GM21717 (cell line): ENCODE results near the gene PTPN6.
"Not testable (repeated sequence)": the region's sequence is repeated elsewhere in the genome, so short reads cannot be mapped to it uniquely, and the experiment has no call there.

ENCODE experiments used
- ATAC-seq: cut with Tn5 transposase; IDR thresholded peaks from one replicate; pipeline ENCODE4 v1.9.1; 2021; ENCODE audit warnings: mild to moderate bottlenecking, moderate library complexity; ENCODE audit not compliant: unreplicated experiment

PTPN6 gene

DNA sequence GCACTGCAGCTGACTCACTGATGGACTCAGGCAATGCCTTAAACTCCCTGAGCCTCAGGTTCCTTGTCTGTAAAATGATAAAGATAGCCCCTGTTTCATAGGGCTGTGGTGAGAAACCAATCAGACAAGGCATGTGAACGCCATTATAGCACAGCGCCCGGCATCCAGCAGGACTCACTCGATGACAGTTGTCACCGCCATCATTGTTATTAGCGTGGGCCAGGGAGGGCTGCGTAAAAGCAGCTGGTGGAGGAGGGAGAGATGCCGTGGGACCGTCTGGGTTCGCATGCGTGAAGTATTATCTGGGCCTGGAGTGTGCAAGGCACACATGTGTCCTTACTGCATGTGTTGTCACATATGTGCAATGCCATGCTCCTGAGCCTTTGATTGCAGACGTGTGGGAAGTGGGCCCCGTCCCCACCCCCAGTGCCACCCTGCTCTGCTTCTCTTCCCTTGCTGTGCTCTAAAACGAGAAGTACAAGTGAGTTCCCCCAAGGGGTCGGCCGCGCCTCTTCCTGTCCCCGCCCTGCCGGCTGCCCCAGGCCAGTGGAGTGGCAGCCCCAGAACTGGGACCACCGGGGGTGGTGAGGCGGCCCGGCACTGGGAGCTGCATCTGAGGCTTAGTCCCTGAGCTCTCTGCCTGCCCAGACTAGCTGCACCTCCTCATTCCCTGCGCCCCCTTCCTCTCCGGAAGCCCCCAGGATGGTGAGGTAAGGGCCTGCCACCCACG is at the start of gene PTPN6:
TSS of gene PTPN6 (plus strand) at position 546 of the 730 bp plus-strand sequence. CDS start at position 703, 157 bp downstream.
- ATAC-seq, result no peak

DNA sequence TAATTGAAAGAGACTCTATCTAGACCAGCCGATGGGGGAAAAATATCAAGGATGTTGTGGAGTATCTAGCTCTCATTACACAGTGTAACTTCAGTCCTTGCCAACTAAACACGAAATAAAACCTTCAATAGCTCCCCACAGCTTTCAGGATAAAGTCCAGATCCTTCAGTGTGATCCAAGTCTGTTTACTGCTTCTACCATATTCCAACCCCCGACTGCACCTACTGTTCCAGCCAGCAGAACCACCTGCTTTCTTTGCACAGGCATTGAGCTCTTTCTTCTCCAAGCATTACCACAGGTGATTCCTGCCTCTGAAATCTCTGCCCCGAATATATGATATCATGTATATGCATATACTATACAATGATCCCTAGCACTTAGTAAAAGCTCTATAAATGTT is 48.7 kb upstream of the PTPN6 start:
- ATAC-seq, result no peak

DNA sequence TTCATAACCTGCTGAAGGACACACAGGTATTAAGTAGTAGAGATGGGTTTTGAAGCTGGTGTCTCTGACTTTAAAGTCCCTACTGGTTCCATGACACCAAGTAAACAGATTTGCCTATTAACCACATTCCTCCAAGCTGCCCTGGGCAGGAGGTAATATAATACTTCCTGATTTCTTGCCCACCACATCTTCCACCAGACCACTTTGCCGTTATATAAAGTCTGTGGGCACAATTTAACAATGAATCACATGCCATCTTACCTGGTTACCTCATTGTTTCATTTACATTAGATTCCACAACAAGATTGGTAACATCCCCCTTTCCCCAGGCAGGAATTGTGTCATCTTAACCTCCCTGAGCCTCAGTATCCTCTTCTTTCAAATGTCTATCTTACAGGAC is 47.4 kb upstream of the PTPN6 start:
- no peak for ATAC-seq

DNA sequence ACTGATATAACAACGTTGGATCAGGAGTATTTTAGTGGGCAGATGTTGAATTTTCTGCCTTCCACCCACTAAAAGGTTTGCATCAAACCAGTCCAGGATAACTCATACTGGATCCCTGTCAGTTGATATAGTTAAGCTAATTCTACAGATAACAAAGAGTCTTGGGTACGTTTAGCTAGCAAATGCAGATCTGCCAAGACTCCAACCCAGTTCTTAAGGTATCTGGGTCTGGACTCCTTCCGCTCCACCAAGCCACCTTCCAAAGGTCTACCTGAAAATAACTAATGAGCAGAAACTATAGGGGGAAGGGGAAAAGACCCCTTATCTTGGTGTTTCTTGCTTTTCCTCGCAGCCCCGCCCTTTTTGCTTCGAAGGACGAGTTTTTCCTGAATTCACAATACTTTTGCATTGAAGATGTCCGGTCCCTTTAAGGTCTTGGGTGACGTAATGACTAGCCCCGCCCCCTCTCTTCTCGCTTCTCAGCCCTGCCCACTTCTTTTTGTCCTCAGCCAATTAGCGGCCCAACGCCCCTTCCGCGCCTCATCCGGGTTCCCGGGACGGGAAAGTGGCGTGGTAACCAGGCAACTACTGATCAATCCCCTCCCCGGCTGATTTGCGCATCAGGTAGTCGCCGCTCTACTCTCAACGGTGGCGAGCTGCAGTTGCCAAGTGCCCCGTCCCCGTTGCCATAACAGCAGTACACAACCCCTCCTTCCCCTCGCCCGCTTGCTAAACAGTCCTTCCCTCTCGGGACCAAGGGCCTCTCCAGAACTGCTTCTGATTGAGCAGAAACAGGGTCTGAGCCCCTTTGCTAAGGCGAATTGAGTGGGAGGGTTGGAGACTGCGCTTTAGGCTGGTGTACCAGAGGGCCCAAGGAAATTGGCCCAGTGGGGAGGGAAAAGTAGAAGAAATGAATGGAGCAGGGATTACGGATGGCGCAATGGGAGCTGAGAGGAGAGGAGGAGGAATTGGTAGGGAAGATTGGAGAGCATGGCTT is 46.6 kb upstream of the PTPN6 start, which contains the start of gene LRRC23:
TSS of gene LRRC23 (plus strand) at position 543 of the 997 bp plus-strand sequence. CDS start 812 bp downstream, outside the sequence.
- ATAC-seq, result peak; percentile 79

DNA sequence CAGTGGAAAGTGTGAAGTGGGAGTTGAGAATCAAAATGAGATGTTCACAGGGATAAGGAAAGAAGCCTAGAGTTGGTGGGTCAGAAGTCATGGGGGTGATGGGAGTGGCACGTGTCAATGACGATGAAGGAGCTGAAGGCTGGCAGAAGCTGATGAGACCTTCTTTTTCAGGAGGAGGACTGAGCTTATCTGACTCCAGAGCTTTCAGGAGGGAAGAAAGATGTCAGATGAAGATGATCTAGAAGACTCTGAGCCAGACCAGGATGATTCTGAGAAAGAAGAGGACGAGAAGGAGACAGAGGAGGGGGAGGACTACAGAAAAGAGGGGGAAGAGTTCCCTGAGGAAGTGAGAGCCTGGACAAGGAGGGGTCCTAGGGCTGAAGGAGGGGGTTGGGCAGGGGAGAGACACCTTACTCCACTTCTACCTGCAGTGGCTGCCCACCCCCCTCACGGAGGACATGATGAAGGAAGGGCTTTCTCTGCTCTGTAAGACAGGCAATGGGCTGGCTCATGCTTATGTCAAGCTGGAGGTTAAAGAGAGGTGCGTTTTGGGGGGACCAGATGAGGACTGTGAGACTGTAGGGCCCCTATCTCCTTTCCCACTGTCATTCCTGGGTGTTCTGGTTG is 45.6 kb upstream of the PTPN6 start:
- no peak for ATAC-seq

DNA sequence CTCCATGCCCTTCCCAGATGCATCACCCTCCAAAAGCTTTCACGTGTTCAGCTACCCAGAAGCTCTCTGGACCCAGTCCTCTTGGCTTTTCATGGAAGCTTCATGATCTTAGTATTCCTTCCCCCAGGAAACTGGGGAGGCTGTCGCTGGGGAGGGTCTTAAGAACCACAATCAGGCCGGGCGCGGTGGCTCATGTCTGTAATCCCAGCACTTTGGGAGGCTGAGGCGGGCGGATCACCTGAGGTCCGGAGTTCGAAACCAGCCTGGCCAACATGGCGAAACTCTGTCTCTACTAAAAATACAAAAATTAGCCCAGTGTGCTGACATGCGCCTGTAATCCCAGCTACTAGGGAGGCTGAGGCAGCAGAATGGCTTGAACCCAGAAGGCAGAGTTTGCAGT is 43.0 kb upstream of the PTPN6 start:
- not testable (repeated sequence) for ATAC-seq

DNA sequence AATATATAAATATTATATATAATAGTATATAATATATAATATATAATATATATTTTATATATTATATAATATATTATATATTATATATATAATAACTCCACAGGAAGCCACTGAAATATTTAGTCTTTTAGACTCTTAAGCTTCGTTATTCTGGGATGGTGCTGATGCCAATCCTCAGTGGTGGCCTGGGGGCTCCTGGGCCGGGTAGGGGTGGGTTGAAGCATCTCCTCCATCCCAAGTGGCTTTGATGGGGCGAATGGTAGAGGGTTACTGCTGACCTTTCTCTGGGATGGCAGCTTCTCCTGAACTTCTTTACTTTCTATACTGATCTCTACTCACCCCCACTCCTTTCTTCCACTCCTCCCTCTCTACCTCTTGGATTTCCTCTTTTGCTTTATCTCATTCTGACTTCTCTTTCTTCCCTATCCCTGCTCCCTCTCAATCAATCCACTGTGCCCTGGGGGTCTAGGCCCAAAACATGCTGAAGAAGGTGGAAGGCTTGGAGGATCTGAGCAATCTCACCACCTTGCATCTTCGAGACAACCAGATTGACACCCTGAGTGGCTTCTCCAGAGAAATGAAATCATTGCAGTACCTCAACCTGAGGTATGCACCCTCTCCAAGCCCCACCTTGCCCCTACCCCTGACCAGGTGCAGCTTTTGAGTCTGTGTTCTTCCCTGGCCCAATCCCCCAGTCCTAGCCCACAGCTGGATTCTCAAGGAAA is 41.6 kb upstream of the PTPN6 start:
- ATAC-seq, result no peak

DNA sequence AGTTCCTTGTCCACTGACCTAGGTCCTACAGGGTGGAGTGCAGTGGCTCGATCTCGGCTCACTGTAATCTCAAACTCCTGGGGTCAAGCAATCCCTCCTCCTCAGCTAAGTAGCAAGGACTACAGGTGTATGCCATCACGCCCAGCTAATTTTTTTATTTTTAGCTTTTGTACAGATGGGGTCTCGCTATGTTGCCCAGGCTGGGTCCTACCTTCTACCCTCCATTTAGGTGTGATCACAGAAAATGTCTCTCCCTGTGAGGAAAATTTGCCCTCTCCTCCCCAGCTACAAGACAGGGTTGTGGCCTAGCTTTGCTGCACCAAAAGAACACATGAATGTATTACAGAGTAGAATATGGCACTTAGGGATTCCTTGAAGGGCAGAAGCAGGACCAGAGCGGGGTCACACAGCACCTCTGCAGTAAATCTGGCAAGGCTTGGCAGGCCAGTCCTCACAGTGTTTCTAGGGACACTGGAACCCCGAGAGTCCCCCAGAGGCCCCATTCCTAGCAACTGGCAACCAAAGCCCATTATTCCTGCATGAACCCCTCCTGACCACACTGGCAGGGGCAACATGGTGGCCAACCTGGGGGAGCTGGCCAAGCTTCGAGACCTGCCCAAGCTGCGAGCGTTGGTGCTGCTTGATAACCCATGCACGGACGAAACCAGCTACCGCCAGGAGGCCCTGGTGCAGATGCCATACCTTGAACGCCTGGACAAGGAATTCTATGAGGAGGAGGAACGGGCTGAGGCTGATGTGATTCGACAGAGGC is 38.8 kb upstream of the PTPN6 start:
- ATAC-seq, result no peak

DNA sequence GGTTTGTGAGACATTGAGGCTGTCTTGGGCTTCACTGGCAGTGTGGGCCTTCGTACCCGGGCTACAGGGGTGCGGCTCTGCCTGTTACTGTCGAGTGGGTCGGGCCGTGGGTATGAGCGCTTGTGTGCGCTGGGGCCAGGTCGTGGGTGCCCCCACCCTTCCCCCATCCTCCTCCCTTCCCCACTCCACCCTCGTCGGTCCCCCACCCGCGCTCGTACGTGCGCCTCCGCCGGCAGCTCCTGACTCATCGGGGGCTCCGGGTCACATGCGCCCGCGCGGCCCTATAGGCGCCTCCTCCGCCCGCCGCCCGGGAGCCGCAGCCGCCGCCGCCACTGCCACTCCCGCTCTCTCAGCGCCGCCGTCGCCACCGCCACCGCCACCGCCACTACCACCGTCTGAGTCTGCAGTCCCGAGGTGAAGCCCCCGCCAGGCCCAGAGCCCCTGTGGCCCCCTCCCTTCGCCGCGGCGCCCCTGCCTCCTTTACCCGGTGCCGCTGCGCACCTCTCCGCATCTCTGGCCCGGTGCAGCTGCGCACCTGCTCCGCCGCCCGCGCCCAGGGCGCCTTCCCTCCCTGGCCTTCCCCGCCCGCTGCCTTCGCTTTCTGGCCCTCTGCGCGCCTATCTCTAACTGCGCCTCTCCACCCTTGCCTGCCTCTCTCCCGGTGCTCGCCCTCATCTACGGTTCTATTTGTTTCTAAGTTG is 36.8 kb upstream of the PTPN6 start, which contains the start of gene ENO2:
TSS of gene ENO2 (plus strand) at position 335 of the 701 bp plus-strand sequence. CDS start 1,253 bp downstream, outside the sequence.
- peak; percentile 73 for ATAC-seq

DNA sequence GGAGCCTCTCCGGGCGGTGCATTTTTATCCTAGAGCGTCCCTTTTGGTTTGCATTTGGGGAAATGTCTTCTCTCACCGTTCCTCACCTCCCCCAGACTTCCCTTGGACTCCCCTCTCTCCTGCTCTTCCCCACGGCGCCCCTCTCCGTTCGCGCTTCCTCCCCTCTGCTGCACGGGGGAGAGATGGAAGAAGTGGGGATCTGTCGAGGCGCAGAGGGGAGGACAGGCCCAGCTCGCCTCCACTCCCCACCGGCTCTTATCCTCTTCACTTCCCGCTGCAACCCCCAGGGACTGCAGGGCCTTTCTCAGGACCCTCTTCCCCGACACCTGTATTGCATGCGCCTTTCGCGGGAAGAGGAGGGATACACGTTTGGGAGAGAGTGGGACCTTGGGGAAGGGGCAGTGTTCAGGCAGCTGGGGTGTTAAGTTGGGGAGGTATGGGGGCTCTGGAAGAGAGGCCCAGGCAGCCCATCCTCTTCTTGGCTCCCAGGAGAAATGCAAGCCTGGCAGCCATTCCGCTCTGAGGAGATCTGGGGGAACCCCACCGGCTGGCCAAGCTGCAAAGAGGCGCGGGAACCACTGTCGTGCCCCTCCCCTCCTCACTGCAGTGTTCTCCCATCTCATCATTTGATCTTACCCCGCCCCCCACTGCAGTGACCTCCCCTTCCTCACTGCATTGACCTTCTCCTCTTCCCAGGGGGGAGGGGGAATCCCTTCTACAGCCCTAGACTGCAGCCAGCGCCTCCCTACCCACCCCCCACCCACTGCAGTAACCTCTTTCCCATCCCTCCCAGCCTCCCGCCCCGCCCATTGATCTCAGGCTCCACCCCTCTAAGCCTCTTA is 36.0 kb upstream of the PTPN6 start:
- ATAC-seq, result no peak

DNA sequence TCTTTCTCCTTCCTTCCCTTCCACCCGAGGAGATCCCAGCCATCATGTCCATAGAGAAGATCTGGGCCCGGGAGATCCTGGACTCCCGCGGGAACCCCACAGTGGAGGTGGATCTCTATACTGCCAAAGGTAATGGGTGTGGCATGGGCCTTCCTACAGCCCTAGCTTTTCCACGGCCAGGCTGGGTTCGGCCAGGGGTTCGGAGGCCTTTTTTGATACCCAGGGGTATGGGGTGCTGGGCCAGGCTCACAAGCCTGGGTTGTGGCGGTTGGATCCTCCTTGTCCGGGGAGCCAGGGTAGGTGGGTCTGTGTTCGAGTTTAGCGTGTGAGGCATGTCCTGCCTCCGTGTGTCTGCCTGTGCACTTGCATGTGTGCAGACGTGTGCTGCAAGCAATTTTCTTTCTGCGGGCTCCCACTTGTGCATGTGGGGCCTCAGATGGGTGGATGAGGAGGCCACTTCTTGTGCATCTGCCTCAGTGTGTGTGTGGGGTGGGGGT is 35.3 kb upstream of the PTPN6 start:
- no peak for ATAC-seq

DNA sequence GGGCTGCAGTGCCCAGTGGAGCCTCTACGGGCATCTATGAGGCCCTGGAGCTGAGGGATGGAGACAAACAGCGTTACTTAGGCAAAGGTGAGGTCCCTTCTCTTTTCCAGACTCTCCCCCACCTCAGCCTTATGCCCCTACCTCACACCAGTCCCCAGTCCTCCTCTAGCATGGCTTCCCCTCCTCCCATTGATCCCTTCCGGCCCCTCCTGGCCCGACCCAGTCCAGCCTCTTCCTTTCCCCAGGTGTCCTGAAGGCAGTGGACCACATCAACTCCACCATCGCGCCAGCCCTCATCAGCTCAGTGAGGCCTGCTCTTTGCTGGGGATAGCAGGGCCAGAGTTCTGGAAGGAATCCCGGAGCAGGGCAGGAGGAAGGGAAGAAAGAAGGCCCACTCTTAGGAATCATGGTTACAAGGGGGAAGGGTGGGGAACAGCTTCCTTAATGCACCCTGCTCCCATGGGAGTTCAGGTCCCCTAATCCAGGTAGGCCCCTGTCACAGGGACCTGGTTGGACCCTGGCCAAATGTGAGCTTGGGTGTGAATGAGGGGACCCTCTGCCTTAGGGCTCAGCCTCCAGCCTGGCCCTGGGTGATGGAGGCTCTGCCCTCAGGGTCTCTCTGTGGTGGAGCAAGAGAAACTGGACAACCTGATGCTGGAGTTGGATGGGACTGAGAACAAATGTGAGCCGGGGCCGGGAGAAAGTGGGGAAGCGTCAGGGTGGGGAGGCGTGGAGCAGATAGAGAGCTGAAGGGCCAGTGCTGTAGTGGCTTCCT is 34.5 kb upstream of the PTPN6 start:
- ATAC-seq, result no peak

DNA sequence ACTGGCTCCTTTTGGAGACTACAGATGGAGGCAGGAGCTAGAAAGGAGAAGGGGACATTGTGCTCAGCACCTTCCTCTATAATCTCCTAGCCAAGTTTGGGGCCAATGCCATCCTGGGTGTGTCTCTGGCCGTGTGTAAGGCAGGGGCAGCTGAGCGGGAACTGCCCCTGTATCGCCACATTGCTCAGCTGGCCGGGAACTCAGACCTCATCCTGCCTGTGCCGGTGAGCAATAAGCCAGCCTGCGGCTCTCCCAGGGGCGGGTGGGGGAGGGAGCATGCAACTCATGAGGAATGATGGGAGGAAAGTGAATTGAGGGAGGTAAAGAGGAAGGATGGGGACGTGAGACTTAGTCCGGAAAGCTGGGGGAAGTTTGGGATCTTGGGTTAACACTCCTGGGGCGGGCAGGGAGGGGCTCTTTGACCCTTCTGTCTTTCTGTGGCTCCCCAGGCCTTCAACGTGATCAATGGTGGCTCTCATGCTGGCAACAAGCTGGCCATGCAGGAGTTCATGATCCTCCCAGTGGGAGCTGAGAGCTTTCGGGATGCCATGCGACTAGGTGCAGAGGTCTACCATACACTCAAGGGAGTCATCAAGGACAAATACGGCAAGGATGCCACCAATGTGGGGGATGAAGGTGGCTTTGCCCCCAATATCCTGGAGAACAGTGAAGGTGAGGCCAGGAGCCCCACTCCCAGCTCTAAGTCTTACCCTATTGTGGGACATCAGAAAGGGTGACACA is 33.5 kb upstream of the PTPN6 start:
- no peak for ATAC-seq

DNA sequence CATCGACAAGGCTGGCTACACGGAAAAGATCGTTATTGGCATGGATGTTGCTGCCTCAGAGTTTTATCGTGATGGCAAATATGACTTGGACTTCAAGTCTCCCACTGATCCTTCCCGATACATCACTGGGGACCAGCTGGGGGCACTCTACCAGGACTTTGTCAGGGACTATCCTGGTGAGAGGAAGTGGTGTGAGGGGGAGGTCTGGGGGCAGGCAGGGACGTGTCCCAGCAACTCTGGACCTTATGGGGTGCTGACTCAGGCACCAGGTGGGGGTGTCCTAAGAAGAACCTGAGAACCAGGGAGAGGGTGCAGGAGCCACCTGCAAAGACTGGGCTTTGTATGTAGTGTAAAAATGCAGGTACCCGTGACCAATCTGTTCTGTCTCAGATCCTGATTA is 31.6 kb upstream of the PTPN6 start:
- ATAC-seq, result no peak

DNA sequence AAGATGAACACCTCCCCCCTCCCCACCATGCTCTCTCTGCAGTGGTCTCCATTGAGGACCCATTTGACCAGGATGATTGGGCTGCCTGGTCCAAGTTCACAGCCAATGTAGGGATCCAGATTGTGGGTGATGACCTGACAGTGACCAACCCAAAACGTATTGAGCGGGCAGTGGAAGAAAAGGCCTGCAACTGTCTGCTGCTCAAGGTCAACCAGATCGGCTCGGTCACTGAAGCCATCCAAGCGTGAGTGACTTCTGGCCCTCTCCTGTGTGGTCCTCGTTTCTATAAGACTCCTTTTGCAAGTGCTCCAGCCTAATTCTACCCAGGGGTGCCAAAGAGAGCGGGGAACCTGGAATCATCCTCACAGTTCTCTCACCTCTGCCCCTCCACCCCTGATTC is 29.6 kb upstream of the PTPN6 start:
- no peak for ATAC-seq
